GM10847 (cell line): ENCODE results near the gene PNMA8B.

Source experiments
- POLR2A ChIP-seq: IDR thresholded peaks from 2 replicates; pipeline ENCODE4 v1.6.1; 2011; ENCODE audit not compliant: insufficient read length; ENCODE audit errors: extremely low read depth

The PNMA8B gene

GRCh38 chr19:46520616-46521015, 24.9 kb upstream of the PNMA8B start:
- TF ChIP-seq POLR2A, result no peak

- no peak for TF ChIP-seq POLR2A
Observed at GRCh38 chr19:46517471-46517870, 21.8 kb upstream of the PNMA8B start.

DNA sequence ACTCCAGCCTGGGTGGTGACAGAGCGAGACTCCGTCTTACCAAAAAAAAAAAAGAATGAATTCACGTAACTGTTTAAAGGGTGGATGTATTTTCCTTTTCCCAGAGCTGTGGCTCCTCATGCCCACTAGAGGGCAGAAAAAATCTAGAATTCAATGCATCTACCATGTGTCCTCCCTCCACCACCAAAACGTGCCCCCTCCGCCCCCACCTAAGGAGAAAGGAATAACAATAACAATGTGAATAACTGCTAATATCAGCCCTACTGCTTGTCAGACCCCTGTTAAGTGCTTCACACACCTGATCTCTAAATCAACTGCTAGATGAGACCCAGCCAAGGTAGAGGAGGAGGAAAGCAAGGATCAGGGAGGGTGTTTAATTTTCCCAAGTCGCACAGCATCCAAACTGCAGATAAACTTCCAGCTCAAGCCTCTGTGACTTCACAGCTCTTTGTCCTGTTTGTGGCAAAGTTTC, 20.2 kb upstream of the PNMA8B start:
- no peak for TF ChIP-seq POLR2A

DNA sequence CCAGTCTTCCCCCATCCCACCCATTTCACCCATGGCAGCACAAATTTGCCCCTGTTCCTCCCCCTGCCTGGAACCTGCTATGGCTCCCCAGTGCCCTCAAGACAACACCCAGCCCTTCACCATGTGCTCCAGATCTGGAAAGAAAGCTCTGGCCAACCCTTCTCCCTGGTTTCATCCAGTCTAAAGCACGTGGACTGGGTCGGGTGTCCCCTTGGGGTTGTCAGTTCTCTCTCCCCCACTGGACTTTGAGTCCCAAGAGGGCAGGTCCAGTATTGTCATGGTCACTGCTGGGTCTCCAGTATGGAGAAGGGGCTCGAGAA, 19.6 kb upstream of the PNMA8B start:
- no peak for TF ChIP-seq POLR2A

DNA sequence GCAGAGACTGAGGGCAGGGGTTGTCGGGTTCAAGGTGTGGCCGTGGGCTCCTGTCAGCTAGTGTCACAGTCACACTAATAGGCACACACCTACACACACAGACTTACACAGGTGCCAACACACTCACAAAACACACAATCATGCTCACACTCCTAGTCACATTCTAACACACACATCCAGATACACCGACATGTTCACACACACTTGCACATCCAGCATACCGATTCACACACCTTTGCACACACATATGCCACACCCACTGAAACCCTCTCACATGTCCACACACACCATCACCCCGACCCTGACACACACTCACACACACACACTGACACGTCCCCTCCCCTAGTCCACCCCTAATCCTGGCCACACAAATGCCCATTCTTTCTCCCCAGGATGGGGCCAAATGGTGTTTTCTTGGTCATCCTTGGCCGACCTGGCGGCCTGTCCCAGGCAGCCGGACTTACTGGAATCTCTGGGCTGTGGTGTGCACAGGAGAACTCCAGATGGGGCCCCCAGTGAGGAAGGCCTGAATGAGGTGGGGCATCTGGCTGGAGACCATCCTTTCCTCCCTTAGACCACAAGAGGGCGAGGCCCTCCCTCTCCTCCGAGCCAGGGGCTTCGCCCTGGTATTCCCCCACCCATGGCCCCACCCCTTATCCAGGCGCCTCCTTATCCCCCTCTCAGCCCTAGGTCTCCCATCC, 19.1 kb upstream of the PNMA8B start:
- TF ChIP-seq POLR2A, result no peak

GRCh38 chr19:46513461-46514236, 18.0 kb upstream of the PNMA8B start:
- TF ChIP-seq POLR2A, result no peak

- TF ChIP-seq POLR2A, result no peak
Observed at GRCh38 chr19:46511237-46511636, 15.6 kb upstream of the PNMA8B start.

DNA sequence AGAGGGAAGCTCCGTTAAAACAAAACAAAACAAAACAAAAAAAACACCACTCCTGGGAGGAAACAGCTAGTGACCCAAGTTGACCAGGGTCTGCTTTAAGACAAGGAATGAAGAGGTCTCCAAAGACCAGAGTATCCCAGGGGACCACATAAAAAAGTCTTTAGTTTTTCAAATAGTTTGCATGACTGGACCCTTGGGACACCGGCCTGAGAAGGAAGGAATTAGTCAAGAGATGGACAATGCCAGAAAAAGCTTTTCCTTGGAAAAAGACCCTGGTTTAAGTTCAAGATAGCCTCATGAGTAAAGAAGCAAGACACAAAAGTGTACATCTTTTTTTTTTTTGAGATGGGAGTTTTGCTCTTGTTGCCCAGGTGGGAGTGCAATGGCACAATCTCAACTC, 12.5 kb upstream of the PNMA8B start:
- TF ChIP-seq POLR2A, result no peak

DNA sequence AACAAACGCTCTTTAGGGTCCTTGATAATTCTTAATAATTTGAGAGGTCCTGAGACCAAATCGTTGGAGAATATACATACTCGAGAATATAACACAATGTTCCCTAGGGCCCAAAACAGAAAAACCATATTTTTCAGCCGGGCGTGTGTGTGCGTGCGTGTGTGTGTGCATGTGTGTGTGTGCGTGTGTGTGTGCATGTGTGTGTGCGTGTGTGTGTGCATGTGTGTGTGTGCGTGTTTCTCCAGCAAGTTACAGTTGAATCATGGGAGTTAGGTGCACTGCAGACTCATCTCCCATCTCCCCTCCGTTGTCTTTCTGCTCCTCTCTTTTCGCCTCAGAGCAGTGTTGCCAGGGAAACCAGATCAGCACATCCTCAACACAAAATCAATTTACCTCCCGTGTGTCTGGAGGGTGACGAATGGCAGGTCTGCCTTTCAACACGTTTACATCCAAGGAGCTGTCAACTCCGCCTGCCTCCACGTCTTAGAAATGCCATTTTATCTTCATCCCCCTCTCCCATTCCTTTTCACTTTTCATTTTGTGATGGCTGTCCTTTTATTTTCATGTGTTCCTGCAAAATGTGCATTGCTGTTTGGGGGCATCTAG, 8.3 kb upstream of the PNMA8B start:
- TF ChIP-seq POLR2A, result no peak

DNA sequence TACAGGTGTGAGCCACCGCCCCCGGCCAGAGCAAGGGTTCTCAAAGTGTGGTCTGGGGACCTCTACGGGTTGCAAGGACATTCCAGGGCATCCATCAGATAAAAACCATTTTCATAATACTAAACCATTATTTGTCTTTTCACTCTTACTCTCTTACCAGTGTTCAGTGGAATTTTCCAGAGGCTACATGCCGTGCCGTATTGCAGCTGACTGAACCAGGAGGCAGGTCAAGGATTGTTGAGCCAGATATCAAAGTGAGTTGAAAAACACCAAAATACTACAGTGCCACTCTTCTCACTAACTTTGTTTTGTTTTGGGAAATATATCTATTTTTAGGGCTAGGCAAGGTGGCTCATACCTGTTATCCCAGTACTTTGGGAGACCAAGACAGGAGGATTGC, 7.2 kb upstream of the PNMA8B start:
- no peak for TF ChIP-seq POLR2A

DNA sequence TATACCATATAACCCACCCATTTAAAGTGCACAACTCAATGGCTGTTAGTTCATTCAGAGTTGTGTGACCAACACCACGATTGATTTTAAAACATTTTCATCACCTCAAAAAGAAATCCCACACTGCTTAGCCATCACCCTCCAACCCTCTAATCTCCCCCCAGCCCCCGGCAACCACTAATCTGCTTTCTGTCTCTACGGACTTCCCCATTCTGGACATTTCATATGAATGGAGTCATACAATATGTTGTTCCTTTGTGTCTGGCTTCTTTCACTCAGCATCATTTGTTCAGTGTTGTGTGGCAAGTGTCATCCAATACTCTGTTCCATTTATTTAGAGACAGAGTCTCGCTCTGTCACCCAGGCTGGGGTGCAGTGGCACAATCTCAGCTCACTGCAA, 4.0 kb upstream of the PNMA8B start:
- no peak for TF ChIP-seq POLR2A

DNA sequence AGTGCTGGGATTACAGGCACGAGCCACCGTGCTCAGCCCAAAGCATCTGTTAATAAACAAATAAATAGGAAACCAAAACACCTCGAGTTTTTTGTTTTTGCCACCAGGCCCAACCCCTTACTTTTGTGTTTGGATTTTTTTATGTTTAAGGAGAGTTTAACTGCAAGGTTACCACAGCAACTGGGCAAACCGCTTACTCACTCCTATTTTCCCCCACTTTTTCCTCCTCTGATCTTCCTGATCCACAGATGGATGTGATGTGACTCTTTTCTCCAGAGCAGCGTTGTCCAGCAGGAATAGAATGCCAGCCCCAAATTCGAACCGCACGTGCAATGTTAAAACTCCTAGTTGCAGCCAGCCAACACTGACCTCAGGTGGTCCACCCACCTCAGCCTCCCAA, 2.1 kb upstream of the PNMA8B start:
- no peak for TF ChIP-seq POLR2A

- no peak for TF ChIP-seq POLR2A
Observed at GRCh38 chr19:46496304-46496703, 637 bp upstream of the PNMA8B start.

- TF ChIP-seq POLR2A, result no peak
Observed at GRCh38 chr19:46494941-46495785, 504 bp downstream of the PNMA8B start.

DNA sequence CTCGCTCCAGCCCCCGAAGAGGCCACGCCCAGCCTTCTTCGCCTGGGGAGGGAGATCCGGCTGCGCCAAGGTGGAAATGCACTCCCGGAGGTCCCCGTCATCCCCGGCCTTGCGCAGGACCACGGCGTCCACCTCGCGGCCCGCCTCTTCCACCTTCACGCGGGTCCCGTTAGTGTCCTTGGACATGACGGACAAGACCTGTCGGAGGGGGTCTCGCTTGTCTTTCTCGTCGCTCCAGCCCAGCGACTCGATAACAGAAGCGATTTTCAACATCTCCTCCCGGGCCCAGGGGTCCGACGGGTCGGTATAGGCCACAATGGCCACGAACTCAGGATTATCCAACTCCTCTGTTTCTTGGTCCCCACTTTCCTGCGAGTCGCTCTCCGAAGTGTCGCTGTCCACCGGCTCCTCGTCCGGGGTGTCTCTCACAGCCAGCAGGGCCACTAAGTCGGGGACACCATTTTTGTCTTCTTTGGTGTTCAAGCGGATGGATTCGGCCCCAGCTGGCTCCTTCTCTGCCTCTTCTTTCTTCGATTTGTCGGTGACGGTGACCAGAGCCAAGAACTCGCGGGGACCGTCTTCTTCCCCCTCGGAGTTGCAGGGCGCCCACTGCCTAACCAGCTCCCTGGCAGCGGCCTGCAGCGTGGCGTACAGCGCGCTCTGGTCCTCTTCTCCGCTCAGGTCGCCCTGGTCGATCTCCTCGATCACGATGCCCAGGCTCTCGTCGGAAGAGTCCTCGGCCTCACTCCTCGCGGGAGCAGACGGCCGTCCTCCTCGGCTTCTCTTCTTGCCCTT, 1.3 kb downstream of the PNMA8B start:
- no peak for TF ChIP-seq POLR2A
